HCT116 (cell line): ENCODE data around the gene ANKRD39. TPM values are rescaled to one million over a fixed set of nuclear protein-coding genes. Genes with fewer than 3 reads are reported as not detected.

Experiments
- ATAC-seq: fragments of 200-7000 bp; cut with Tn5 transposase; 2 replicates; pipeline ENCODE4 v1.9.1; 2020; ENCODE audit warnings: mild to moderate bottlenecking, moderate library complexity
- BruUV-seq: library from RNA; stranded (reverse); fragments of 400-500 nt; replicated peaks from 2 replicates; lab custom pipeline; 2021; lab: Mats Ljungman, UMichigan
- CTCF ChIA-PET: fragments of 300-600 bp; sonication (Branson Sonifier 250); formaldehyde crosslinking; loops from one replicate; lab custom pipeline; 2021; ENCODE audit warnings: antibody characterized with exemption; lab: Charles Lee
- POLR2A ChIA-PET: fragments of 300-600, 350-600 bp; sonication (Branson Sonifier 250); formaldehyde crosslinking; loops from one replicate; lab custom pipeline; 2021; ENCODE audit warnings: antibody characterized with exemption; lab: Charles Lee
- RAD21 ChIA-PET, 2 experiments: fragments of 300-600 bp; sonication (Branson Sonifier 250); formaldehyde crosslinking; loops; one replicate each; lab custom pipeline; 2023; ENCODE audit warnings: low total read pairs in 2 of 2; ENCODE audit not compliant: uncharacterized antibody in 2 of 2, unreplicated experiment in 2 of 2, low non-redundant PET in 1 of 2; lab: Charles Lee
- DNase-seq: peaks from one replicate; pipeline ENCODE4 v3.0.0-alpha.2; 2010; ENCODE audit warnings: low read depth, low spot score
- H2AFZ ChIP-seq: fragments of 200-600 bp; shearing (Covaris generic), sonication (generic); 2 replicates; pipeline ENCODE4 v1.6.1; 2017; ENCODE audit warnings: low read depth, mixed run types, mixed read lengths, antibody characterized with exemption, low read length; ENCODE audit not compliant: poor library complexity, severe bottlenecking
- H3K27ac ChIP-seq: 2 replicates; pipeline ENCODE4 v1.5.1; 2012; ENCODE audit warnings: low read depth, low read length
- H3K27me3 ChIP-seq: fragments of 200-600 bp; sonication (generic); 2 replicates; pipeline ENCODE4 v1.6.1; 2016; ENCODE audit warnings: mixed run types, low read length, mixed read lengths; ENCODE audit not compliant: insufficient read depth
- H3K36me3 ChIP-seq, 2 experiments: fragments of 200-500 bp in 1 of 2; fragments of 200-600 bp in 1 of 2; sonication (Bioruptor generic) in 1 of 2; sonication (generic) in 1 of 2; 2 replicates each; pipeline versions ENCODE4 v1.5.1 to v1.6.1; 2014 to 2016; ENCODE audit warnings: low read length in 2 of 2, inconsistent platforms in 1 of 2, mixed read lengths in 1 of 2, mixed run types in 1 of 2; ENCODE audit not compliant: insufficient read depth in 2 of 2, control insufficient read depth in 1 of 2
- H3K4me1 ChIP-seq, 2 experiments: fragments of 200-600 bp in 1 of 2; sonication (generic) in 1 of 2; 2 replicates each; pipeline versions ENCODE4 v1.5.1 to v1.6.1; 2012 to 2017; ENCODE audit warnings: low read length in 2 of 2, inconsistent platforms in 1 of 2, mild to moderate bottlenecking in 1 of 2, mixed read lengths in 1 of 2, mixed run types in 1 of 2, moderate library complexity in 1 of 2; ENCODE audit not compliant: insufficient read depth in 2 of 2, control insufficient read depth in 1 of 2
- H3K4me2 ChIP-seq: fragments of 200-600 bp; sonication (generic); 2 replicates; pipeline ENCODE4 v1.6.1; 2017; ENCODE audit warnings: mixed run types, low read length, mixed read lengths
- H3K4me3 ChIP-seq, 2 experiments: fragments of 200-600 bp in 1 of 2; sonication (generic) in 1 of 2; replicated peaks in 1 of 2; 2 replicates each; pipeline ENCODE4 v1.5.1; 2011 to 2016; ENCODE audit warnings: low read length in 2 of 2, control low read depth in 1 of 2, low read depth in 1 of 2, mild to moderate bottlenecking in 1 of 2, mixed read lengths in 1 of 2, mixed run types in 1 of 2
- H3K79me2 ChIP-seq: fragments of 200-600 bp; sonication (generic); 2 replicates; pipeline ENCODE4 v1.6.1; 2017; ENCODE audit warnings: mild to moderate bottlenecking, mixed run types, low read length, moderate library complexity, mixed read lengths; ENCODE audit not compliant: insufficient read depth
- H3K9ac ChIP-seq: fragments of 200-600 bp; sonication (generic); 2 replicates; pipeline ENCODE4 v1.6.1; 2016; ENCODE audit warnings: low read length, mixed read lengths
- H3K9me2 ChIP-seq: fragments of 200-600 bp; sonication (generic), shearing (Covaris generic); 2 replicates; pipeline ENCODE4 v1.6.1; 2017; ENCODE audit warnings: mixed run types, mild to moderate bottlenecking, moderate library complexity; ENCODE audit not compliant: insufficient read depth
- H3K9me3 ChIP-seq, 2 experiments: fragments of 200-500 bp in 1 of 2; fragments of 200-600 bp in 1 of 2; sonication (Bioruptor generic) in 1 of 2; sonication (generic) in 1 of 2; 2 replicates each; pipeline ENCODE4 v1.6.1; 2014 to 2017; ENCODE audit warnings: low read length in 2 of 2, mixed read lengths in 2 of 2, inconsistent platforms in 1 of 2, low read depth in 1 of 2, mild to moderate bottlenecking in 1 of 2, mixed run types in 1 of 2, moderate library complexity in 1 of 2; ENCODE audit not compliant: control insufficient read depth in 1 of 2, insufficient read depth in 1 of 2
- H4K20me1 ChIP-seq: fragments of 200-600 bp; sonication (generic), shearing (Covaris generic); 2 replicates; pipeline ENCODE4 v1.6.1; 2017; ENCODE audit warnings: mixed run types, mild to moderate bottlenecking, moderate library complexity; ENCODE audit not compliant: insufficient read depth
- CBX3 ChIP-seq: IDR thresholded peaks from 2 replicates; pipeline ENCODE4 v1.6.1; 2012; ENCODE audit warnings: low read depth
- CEBPB ChIP-seq: IDR thresholded peaks from 2 replicates; pipeline ENCODE4 v1.6.1; 2012; ENCODE audit warnings: low read depth
- EGR1 ChIP-seq: IDR thresholded peaks from 2 replicates; pipeline ENCODE4 v1.6.1; 2012; ENCODE audit warnings: low read depth
- EZH2phosphoT487 ChIP-seq: fragments of 200-600 bp; IDR thresholded peaks from 2 replicates; pipeline ENCODE4 v1.6.1; 2018; ENCODE audit warnings: antibody characterized with exemption, borderline replicate concordance
- FOSL1 ChIP-seq: IDR thresholded peaks from 2 replicates; pipeline ENCODE4 v1.6.1; 2012; ENCODE audit warnings: low read depth
- MAX ChIP-seq: IDR thresholded peaks from 2 replicates; pipeline ENCODE4 v1.6.1; 2012
- POLR2A ChIP-seq: IDR thresholded peaks from 2 replicates; pipeline ENCODE4 v1.7.0; 2011; ENCODE audit warnings: borderline replicate concordance; ENCODE audit not compliant: insufficient read depth, insufficient read length; ENCODE audit errors: extremely low read depth
- POLR2AphosphoS5 ChIP-seq: IDR thresholded peaks from 2 replicates; pipeline ENCODE4 v1.6.1; 2011; ENCODE audit warnings: mild to moderate bottlenecking, low read depth, low read length, moderate library complexity
- RAD21 ChIP-seq: IDR thresholded peaks from 2 replicates; pipeline ENCODE4 v1.6.1; 2012; ENCODE audit warnings: low read depth, mild to moderate bottlenecking
- SP1 ChIP-seq: IDR thresholded peaks from 2 replicates; pipeline ENCODE4 v1.6.1; 2012; ENCODE audit warnings: low read depth
- SRF ChIP-seq: IDR thresholded peaks from 2 replicates; pipeline ENCODE4 v1.6.1; 2012; ENCODE audit warnings: low read depth
- YY1 ChIP-seq: IDR thresholded peaks from 2 replicates; pipeline ENCODE4 v1.6.1; 2011; ENCODE audit warnings: low read length, low read depth, moderate library complexity, mild to moderate bottlenecking; ENCODE audit not compliant: insufficient replicate concordance; ENCODE audit errors: extremely low read depth
- ZNF274 ChIP-seq: fragments of 200-500 bp; sonication (Bioruptor generic); IDR thresholded peaks from 2 replicates; pipeline ENCODE4 v1.6.1; 2014; ENCODE audit warnings: mild to moderate bottlenecking, low read depth, low read length, inconsistent platforms
- intact Hi-C: fragments of 100-400 bp; cut with micrococcal nuclease; formaldehyde crosslinking; loops from 2 replicates; pipeline ENCODE4 v1.10.0; 2022
- total RNA-seq: library from RNA; stranded (reverse); gene quantifications from one replicate; pipeline ENCODE4 v1.2.1, GENCODE V29; 2021; ENCODE audit not compliant: unreplicated experiment
- TF ChIP-seq, protein P1 (sequence below): IDR thresholded peaks from 2 replicates; pipeline ENCODE4 v1.6.1; 2012
- TF ChIP-seq, protein P2 (sequence below), 3 experiments: fragments of 200-600 bp in 1 of 3; sonication (generic) in 1 of 3; IDR thresholded peaks in 2 of 3; conservative IDR thresholded peaks in 1 of 3; 2 replicates each; pipeline ENCODE4 v1.5.1; 2012 to 2017; ENCODE audit warnings: low read depth in 2 of 3, low read length in 2 of 3, antibody characterized with exemption in 1 of 3, borderline replicate concordance in 1 of 3, control low read depth in 1 of 3, mild to moderate bottlenecking in 1 of 3, mixed read lengths in 1 of 3, mixed run types in 1 of 3, moderate library complexity in 1 of 3; ENCODE audit not compliant: insufficient read depth in 1 of 3
- TF ChIP-seq, protein P3 (sequence below): IDR thresholded peaks from 2 replicates; pipeline ENCODE4 v1.6.1; 2011; ENCODE audit warnings: mild to moderate bottlenecking, low read length, moderate library complexity; ENCODE audit not compliant: insufficient replicate concordance; ENCODE audit errors: extremely low read depth

ANKRD39 gene
- total RNA-seq, 1 experiment from 2014 or later = 24.2 TPM

GRCh38 chr2:96857667-96858372, at the start of gene ANKRD39 (continued):
- TF ChIP-seq SP1 (peak; percentile 99), RAD21 (peak; percentile 99), EGR1 (no peak), POLR2AphosphoS5 (peak; percentile 86), SRF (no peak), YY1 (peak; percentile 85), ZNF274 (no peak), CBX3 (peak; percentile 75)
- TF ChIP-seq, all 23 proteins: peak for 11

- intact Hi-C loops = no loop called here
- CTCF ChIA-PET = interaction anchor here (0.7 kb wide), 1 partner anchor 49 kb away, joined by 4 read pairs; the partner anchor contains the start of gene ANKRD39
- no peaks in the 10 kb centered on the region for H3K9me2 ChIP-seq
- H3K27me3 ChIP-seq = no peaks in the 10 kb centered on the region
- no peak overlapping the region for H3K4me3 ChIP-seq
- DNase-seq (no peak), ATAC-seq (no peak)
- H4K20me1 ChIP-seq = no peaks in the 10 kb centered on the region
- H2AFZ ChIP-seq = no peak overlapping the region
- no peak overlapping the region for H3K9ac ChIP-seq
- no peak overlapping the region for H3K4me2 ChIP-seq
- TF ChIP-seq, protein P1, sequence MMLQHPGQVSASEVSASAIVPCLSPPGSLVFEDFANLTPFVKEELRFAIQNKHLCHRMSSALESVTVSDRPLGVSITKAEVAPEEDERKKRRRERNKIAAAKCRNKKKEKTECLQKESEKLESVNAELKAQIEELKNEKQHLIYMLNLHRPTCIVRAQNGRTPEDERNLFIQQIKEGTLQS = no peak
- TF ChIP-seq EZH2phosphoT487 (no peak), CBX3 (no peak), CEBPB (no peak), MAX (no peak), SP1 (no peak), FOSL1 (no peak), RAD21 (no peak), POLR2A (no peak)
- TF ChIP-seq, protein P2, sequence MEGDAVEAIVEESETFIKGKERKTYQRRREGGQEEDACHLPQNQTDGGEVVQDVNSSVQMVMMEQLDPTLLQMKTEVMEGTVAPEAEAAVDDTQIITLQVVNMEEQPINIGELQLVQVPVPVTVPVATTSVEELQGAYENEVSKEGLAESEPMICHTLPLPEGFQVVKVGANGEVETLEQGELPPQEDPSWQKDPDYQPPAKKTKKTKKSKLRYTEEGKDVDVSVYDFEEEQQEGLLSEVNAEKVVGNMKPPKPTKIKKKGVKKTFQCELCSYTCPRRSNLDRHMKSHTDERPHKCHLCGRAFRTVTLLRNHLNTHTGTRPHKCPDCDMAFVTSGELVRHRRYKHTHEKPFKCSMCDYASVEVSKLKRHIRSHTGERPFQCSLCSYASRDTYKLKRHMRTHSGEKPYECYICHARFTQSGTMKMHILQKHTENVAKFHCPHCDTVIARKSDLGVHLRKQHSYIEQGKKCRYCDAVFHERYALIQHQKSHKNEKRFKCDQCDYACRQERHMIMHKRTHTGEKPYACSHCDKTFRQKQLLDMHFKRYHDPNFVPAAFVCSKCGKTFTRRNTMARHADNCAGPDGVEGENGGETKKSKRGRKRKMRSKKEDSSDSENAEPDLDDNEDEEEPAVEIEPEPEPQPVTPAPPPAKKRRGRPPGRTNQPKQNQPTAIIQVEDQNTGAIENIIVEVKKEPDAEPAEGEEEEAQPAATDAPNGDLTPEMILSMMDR (IDR thresholded peaks at IDR 0.05 in 2 of 3, conservative IDR thresholded peaks at IDR 0.05 in 1 of 3; ENCODE audit: borderline replicate concordance in 1 of 3, insufficient read depth in 1 of 3, low read depth in 2 of 3, low read length in 2 of 3) = no peak
- TF ChIP-seq, protein P3, sequence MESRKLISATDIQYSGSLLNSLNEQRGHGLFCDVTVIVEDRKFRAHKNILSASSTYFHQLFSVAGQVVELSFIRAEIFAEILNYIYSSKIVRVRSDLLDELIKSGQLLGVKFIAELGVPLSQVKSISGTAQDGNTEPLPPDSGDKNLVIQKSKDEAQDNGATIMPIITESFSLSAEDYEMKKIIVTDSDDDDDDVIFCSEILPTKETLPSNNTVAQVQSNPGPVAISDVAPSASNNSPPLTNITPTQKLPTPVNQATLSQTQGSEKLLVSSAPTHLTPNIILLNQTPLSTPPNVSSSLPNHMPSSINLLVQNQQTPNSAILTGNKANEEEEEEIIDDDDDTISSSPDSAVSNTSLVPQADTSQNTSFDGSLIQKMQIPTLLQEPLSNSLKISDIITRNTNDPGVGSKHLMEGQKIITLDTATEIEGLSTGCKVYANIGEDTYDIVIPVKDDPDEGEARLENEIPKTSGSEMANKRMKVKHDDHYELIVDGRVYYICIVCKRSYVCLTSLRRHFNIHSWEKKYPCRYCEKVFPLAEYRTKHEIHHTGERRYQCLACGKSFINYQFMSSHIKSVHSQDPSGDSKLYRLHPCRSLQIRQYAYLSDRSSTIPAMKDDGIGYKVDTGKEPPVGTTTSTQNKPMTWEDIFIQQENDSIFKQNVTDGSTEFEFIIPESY = no peak
- H3K36me3 ChIP-seq = no peaks in the 10 kb centered on the region
- no peaks in the 10 kb centered on the region for H3K79me2 ChIP-seq
- H3K9me3 ChIP-seq = no peaks in the 10 kb centered on the region
- RAD21 ChIA-PET = interaction anchor here in 1 of 2 experiments (1.8 kb wide), 1 partner anchor 49 kb away, joined by 6 read pairs; the partner anchor contains the start of gene ANKRD39
- no peak overlapping the region for H3K27ac ChIP-seq
- no peaks in the 10 kb centered on the region for H3K4me1 ChIP-seq
- BruUV-seq = no TSS peak
- POLR2A ChIA-PET = interaction anchor here (0.7 kb wide), 1 partner anchor 10 kb away, joined by 4 read pairs; no protein-coding TSS in a partner anchor
These were observed 48.9 kb upstream of the ANKRD39 start for GRCh38 chr2:96906729-96907114.
